Transverse colon (tissue), 3 donors: ENCODE measurements around the gene CDA.

Experiments used
- POLR2A ChIP-seq: fragments of 450-650 bp; IDR thresholded peaks from one replicate; pipeline ENCODE4 v1.6.1; 2016; ENCODE audit warnings: antibody characterized with exemption, mild to moderate bottlenecking, moderate library complexity
- TF ChIP-seq, protein P1 (sequence below), 5 experiments: fragments of 200-600 bp in 3 of 5; fragments of 450-650 bp in 2 of 5; sonication (generic) in 3 of 5; IDR thresholded peaks; 1 replicate in 2 of 5; 2 replicates in 3 of 5; pipeline ENCODE4 v1.5.1; 2016 to 2017; ENCODE audit warnings: antibody characterized with exemption in 5 of 5, inconsistent platforms in 3 of 5, mild to moderate bottlenecking in 2 of 5, moderate library complexity in 1 of 5

DNA sequence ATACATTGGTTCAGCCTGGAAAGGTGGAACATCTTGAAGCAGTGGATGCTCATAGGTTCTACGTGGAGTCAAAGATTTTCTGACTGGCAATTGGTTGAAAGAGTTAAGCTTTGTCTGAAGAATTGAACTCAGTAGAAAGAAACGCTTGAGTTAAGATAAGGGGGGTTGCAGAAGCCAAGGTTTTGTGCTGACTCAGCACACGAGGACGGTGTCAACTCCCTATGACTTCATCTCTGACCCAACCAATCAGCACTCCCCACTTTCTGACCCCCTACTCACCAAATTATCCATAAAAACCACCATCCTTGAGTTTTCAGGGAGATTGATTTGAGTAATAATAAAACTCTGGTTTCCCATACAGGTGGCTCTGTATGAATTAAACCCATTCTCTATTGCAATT, 41.8 kb downstream of the CDA start:
- TF ChIP-seq, protein P1, sequence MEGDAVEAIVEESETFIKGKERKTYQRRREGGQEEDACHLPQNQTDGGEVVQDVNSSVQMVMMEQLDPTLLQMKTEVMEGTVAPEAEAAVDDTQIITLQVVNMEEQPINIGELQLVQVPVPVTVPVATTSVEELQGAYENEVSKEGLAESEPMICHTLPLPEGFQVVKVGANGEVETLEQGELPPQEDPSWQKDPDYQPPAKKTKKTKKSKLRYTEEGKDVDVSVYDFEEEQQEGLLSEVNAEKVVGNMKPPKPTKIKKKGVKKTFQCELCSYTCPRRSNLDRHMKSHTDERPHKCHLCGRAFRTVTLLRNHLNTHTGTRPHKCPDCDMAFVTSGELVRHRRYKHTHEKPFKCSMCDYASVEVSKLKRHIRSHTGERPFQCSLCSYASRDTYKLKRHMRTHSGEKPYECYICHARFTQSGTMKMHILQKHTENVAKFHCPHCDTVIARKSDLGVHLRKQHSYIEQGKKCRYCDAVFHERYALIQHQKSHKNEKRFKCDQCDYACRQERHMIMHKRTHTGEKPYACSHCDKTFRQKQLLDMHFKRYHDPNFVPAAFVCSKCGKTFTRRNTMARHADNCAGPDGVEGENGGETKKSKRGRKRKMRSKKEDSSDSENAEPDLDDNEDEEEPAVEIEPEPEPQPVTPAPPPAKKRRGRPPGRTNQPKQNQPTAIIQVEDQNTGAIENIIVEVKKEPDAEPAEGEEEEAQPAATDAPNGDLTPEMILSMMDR (IDR thresholded peaks at IDR 0.05): no peak
- no peak for TF ChIP-seq POLR2A
